ENCODE results near the gene CCDC174.

The CCDC174 gene

DNA sequence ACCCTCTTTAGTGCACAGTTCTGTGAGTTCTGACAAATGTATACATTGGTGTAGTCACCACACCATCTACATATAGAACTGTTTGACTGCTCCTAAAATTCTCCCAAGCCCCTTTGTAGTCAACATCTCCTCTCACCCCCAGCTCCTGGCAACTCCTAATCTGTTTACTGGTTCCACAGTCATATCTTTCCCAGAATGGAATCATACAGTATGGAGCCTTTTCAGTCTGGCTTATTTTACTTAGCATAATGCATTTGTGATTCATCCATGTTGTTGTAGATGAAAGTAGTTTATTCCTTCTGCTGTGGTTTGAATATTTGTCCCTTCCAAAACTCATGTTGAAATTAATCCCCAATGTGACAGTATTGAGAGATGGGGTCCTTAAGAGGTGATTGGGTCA is 41.6 kb upstream of the CCDC174 start:
- Histone ChIP-seq H3K4me3 (ENCODE audit: low read depth, low read length) (no peak overlapping the region), H3K79me2 (no peaks in the 10 kb centered on the region), H3K9ac (no peak overlapping the region), H3K4me2 (ENCODE audit: low read length) (no peak overlapping the region), H3K36me3 (ENCODE audit: control insufficient read depth, insufficient read depth, low read length) (no peaks in the 10 kb centered on the region), H3K9me3 (ENCODE audit: control insufficient read depth, low read length) (no peaks in the 10 kb centered on the region), H3K4me1 (no peaks in the 10 kb centered on the region), H3K27ac (no peak overlapping the region), H2AFZ (no peak overlapping the region), H3K27me3 (ENCODE audit: control insufficient read depth, insufficient read depth, low read length) (no peaks in the 10 kb centered on the region)
- TF ChIP-seq, protein P1, sequence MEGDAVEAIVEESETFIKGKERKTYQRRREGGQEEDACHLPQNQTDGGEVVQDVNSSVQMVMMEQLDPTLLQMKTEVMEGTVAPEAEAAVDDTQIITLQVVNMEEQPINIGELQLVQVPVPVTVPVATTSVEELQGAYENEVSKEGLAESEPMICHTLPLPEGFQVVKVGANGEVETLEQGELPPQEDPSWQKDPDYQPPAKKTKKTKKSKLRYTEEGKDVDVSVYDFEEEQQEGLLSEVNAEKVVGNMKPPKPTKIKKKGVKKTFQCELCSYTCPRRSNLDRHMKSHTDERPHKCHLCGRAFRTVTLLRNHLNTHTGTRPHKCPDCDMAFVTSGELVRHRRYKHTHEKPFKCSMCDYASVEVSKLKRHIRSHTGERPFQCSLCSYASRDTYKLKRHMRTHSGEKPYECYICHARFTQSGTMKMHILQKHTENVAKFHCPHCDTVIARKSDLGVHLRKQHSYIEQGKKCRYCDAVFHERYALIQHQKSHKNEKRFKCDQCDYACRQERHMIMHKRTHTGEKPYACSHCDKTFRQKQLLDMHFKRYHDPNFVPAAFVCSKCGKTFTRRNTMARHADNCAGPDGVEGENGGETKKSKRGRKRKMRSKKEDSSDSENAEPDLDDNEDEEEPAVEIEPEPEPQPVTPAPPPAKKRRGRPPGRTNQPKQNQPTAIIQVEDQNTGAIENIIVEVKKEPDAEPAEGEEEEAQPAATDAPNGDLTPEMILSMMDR (IDR thresholded peaks at IDR 0.05) = no peak

DNA sequence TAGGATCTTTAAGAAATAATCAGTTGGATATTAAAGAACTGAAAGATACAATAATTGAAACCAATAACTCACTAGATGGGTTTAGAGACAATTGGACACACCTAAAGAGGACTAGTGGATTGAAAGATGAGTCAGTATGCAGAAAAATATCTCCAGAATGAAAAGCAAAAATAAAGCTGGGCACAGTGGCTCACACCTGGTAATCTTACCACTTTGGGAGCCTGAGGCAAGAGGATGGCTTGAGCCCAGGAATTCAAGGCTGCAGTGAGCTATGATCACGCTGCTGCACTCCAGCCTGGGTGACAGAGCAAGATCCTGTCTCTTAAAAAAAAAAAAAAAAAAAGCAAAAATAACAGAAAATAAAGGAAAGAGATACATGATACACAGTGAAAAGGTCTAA is 37.4 kb upstream of the CCDC174 start:
- Histone ChIP-seq H3K9ac (no peak overlapping the region), H3K4me1 (no peaks in the 10 kb centered on the region), H3K4me3 (ENCODE audit: low read depth, low read length) (no peak overlapping the region), H2AFZ (no peak overlapping the region), H3K79me2 (no peaks in the 10 kb centered on the region), H3K4me2 (ENCODE audit: low read length) (no peak overlapping the region), H3K27ac (no peak overlapping the region), H3K36me3 (ENCODE audit: control insufficient read depth, insufficient read depth, low read length) (no peaks in the 10 kb centered on the region), H3K27me3 (ENCODE audit: control insufficient read depth, insufficient read depth, low read length) (no peaks in the 10 kb centered on the region), H3K9me3 (ENCODE audit: control insufficient read depth, low read length) (no peaks in the 10 kb centered on the region)
- TF ChIP-seq, protein P1 (IDR thresholded peaks at IDR 0.05) = no peak

- H3K27me3 ChIP-seq (ENCODE audit: control insufficient read depth, insufficient read depth, low read length) = no peaks in the 10 kb centered on the region
- no peaks in the 10 kb centered on the region for H3K9me3 ChIP-seq (ENCODE audit: control insufficient read depth, low read length)
- no peak overlapping the region for H2AFZ ChIP-seq
- no peak overlapping the region for H3K9ac ChIP-seq
- H3K4me2 ChIP-seq (ENCODE audit: low read length) = no peak overlapping the region
- no peaks in the 10 kb centered on the region for H3K4me1 ChIP-seq
- no peak overlapping the region for H3K4me3 ChIP-seq (ENCODE audit: low read depth, low read length)
- H3K36me3 ChIP-seq (ENCODE audit: control insufficient read depth, insufficient read depth, low read length) = no peaks in the 10 kb centered on the region
- no peak overlapping the region for H3K27ac ChIP-seq
- no peaks in the 10 kb centered on the region for H3K79me2 ChIP-seq
- TF ChIP-seq, protein P1 (IDR thresholded peaks at IDR 0.05) = no peak
Measured at GRCh38 chr3:14614862-14615261, 36.7 kb upstream of the CCDC174 start.

GRCh38 chr3:14616606-14617507 is 34.7 kb upstream of the CCDC174 start:
- Histone ChIP-seq H3K9me3 (ENCODE audit: control insufficient read depth, low read length) (no peaks in the 10 kb centered on the region), H3K27me3 (ENCODE audit: control insufficient read depth, insufficient read depth, low read length) (no peaks in the 10 kb centered on the region), H3K4me2 (ENCODE audit: low read length) (no peak overlapping the region), H3K4me3 (ENCODE audit: low read depth, low read length) (no peak overlapping the region), H2AFZ (no peak overlapping the region), H3K9ac (no peak overlapping the region), H3K4me1 (no peaks in the 10 kb centered on the region), H3K27ac (no peak overlapping the region), H3K79me2 (no peaks in the 10 kb centered on the region), H3K36me3 (ENCODE audit: control insufficient read depth, insufficient read depth, low read length) (no peaks in the 10 kb centered on the region)
- TF ChIP-seq, protein P1 (IDR thresholded peaks at IDR 0.05) = no peak
